ENCODE results near the gene CXCR5.

Gene CXCR5

GRCh38 chr11:118876286-118876685 lies 7.4 kb upstream of the CXCR5 start:
- no peak for DNase-seq (ENCODE audit: low read depth)

GRCh38 chr11:118877487-118878162 lies 6.1 kb upstream of the CXCR5 start:
- DNase-seq (ENCODE audit: low read depth): no peak

GRCh38 chr11:118878163-118878563 lies 5.5 kb upstream of the CXCR5 start:
- DNase-seq (ENCODE audit: low read depth): no peak

- no peak for DNase-seq (ENCODE audit: low read depth)
Observed at GRCh38 chr11:118881228-118881627, 2.5 kb upstream of the CXCR5 start.

GRCh38 chr11:118882491-118882890 lies 1.2 kb upstream of the CXCR5 start:
- DNase-seq (ENCODE audit: low read depth): no peak

- no peak for DNase-seq (ENCODE audit: low read depth)
Observed at GRCh38 chr11:118883004-118883367, 706 bp upstream of the CXCR5 start.

- no peak for DNase-seq (ENCODE audit: low read depth)
Observed at GRCh38 chr11:118884875-118885274, 1.2 kb downstream of the CXCR5 start.

- no peak for DNase-seq (ENCODE audit: low read depth)
Observed at GRCh38 chr11:118885319-118885718, 1.6 kb downstream of the CXCR5 start.

- no peak for DNase-seq (ENCODE audit: low read depth)
Observed at GRCh38 chr11:118885831-118886565, 2.3 kb downstream of the CXCR5 start.

GRCh38 chr11:118886681-118887111 lies 3.0 kb downstream of the CXCR5 start:
- no peak for DNase-seq (ENCODE audit: low read depth)

- DNase-seq (ENCODE audit: low read depth): no peak
Observed at GRCh38 chr11:118887206-118887605, 3.5 kb downstream of the CXCR5 start.

- DNase-seq (ENCODE audit: low read depth): no peak
Observed at GRCh38 chr11:118888398-118888797, 4.7 kb downstream of the CXCR5 start.

GRCh38 chr11:118889797-118890196 lies 6.1 kb downstream of the CXCR5 start:
- no peak for DNase-seq (ENCODE audit: low read depth)

- DNase-seq (ENCODE audit: low read depth): no peak
Observed at GRCh38 chr11:118892514-118892913, 8.8 kb downstream of the CXCR5 start.

- no peak for DNase-seq (ENCODE audit: low read depth)
Observed at GRCh38 chr11:118892964-118893363, 9.3 kb downstream of the CXCR5 start.

- DNase-seq (ENCODE audit: low read depth): no peak
Observed at GRCh38 chr11:118893662-118894061, 10.0 kb downstream of the CXCR5 start.

GRCh38 chr11:118894192-118894591 lies 10.5 kb downstream of the CXCR5 start:
- DNase-seq (ENCODE audit: low read depth): no peak

GRCh38 chr11:118895093-118896039 lies 11.7 kb downstream of the CXCR5 start:
- no peak for DNase-seq (ENCODE audit: low read depth)

GRCh38 chr11:118896472-118896913 lies 12.8 kb downstream of the CXCR5 start:
- no peak for DNase-seq (ENCODE audit: low read depth)

- DNase-seq (ENCODE audit: low read depth): no peak
Observed at GRCh38 chr11:118896921-118897591, 13.4 kb downstream of the CXCR5 start.

- no peak for DNase-seq (ENCODE audit: low read depth)
Observed at GRCh38 chr11:118897721-118898310, 14.1 kb downstream of the CXCR5 start.
